Measurements from ENCODE around the gene KRT33A.

- TF ChIP-seq, protein P1, sequence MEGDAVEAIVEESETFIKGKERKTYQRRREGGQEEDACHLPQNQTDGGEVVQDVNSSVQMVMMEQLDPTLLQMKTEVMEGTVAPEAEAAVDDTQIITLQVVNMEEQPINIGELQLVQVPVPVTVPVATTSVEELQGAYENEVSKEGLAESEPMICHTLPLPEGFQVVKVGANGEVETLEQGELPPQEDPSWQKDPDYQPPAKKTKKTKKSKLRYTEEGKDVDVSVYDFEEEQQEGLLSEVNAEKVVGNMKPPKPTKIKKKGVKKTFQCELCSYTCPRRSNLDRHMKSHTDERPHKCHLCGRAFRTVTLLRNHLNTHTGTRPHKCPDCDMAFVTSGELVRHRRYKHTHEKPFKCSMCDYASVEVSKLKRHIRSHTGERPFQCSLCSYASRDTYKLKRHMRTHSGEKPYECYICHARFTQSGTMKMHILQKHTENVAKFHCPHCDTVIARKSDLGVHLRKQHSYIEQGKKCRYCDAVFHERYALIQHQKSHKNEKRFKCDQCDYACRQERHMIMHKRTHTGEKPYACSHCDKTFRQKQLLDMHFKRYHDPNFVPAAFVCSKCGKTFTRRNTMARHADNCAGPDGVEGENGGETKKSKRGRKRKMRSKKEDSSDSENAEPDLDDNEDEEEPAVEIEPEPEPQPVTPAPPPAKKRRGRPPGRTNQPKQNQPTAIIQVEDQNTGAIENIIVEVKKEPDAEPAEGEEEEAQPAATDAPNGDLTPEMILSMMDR (IDR thresholded peaks at IDR 0.05; ENCODE audit: low read depth, low read length, missing input control): no peak
- TF ChIP-seq JUND (IDR thresholded peaks at IDR 0.05) (no peak), GABPA (IDR thresholded peaks at IDR 0.05 in 1 of 2, conservative IDR thresholded peaks at IDR 0.05 in 1 of 2) (no peak), TAF1 (conservative IDR thresholded peaks at IDR 0.05) (no peak), YY1 (IDR thresholded peaks at IDR 0.05) (no peak), SP1 (IDR thresholded peaks at IDR 0.05) (no peak), RAD21 (IDR thresholded peaks at IDR 0.05) (no peak), REST (IDR thresholded peaks at IDR 0.05) (no peak), RXRA (IDR thresholded peaks at IDR 0.05) (no peak), ATF3 (IDR thresholded peaks at IDR 0.05) (no peak), HNF4A (conservative IDR thresholded peaks at IDR 0.05) (no peak)
Measured at GRCh38 chr17:41345992-41346391, 4.6 kb downstream of the KRT33A start.
